Smooth muscle cell (in vitro differentiated cells): Measurements from ENCODE around the gene SPNS1. TPM values are rescaled to one million over a fixed set of nuclear protein-coding genes. Genes with fewer than 3 reads are reported as not detected.

ENCODE experiments used
- DNase-seq: peaks from one replicate; lab custom pipeline; 2025; ENCODE audit not compliant: unreplicated experiment; lab: John Stamatoyannopoulos, UW
- H2AFZ ChIP-seq: fragments of 200-600 bp; sonication (generic); 2 replicates; pipeline ENCODE4 v1.6.0; 2016; ENCODE audit warnings: antibody characterized with exemption, low read depth, mild to moderate bottlenecking
- H3F3A ChIP-seq: fragments of 200-600 bp; sonication (generic); 2 replicates; pipeline ENCODE4 v1.6.0; 2017; ENCODE audit warnings: antibody characterized with exemption, low read depth
- H3K27ac ChIP-seq: fragments of 200-600 bp; sonication (generic); 2 replicates; pipeline ENCODE4 v1.5.1; 2016; ENCODE audit warnings: low read depth, mild to moderate bottlenecking
- H3K27me3 ChIP-seq: fragments of 200-600 bp; sonication (generic); 2 replicates; pipeline ENCODE4 v1.6.1; 2016; ENCODE audit warnings: low read depth, mild to moderate bottlenecking
- H3K36me3 ChIP-seq: fragments of 200-600 bp; sonication (generic); 2 replicates; pipeline ENCODE4 v1.5.1; 2016; ENCODE audit warnings: low read depth
- H3K4me1 ChIP-seq: fragments of 200-600 bp; sonication (generic); 2 replicates; pipeline ENCODE4 v1.5.1; 2016; ENCODE audit warnings: low read depth
- H3K4me2 ChIP-seq: fragments of 200-600 bp; sonication (generic); 2 replicates; pipeline ENCODE4 v1.6.0; 2016; ENCODE audit warnings: mild to moderate bottlenecking
- H3K4me3 ChIP-seq: fragments of 200-600 bp; sonication (generic); 2 replicates; pipeline ENCODE4 v1.5.1; 2016; ENCODE audit warnings: mild to moderate bottlenecking
- H3K79me2 ChIP-seq: fragments of 200-600 bp; sonication (generic); 2 replicates; pipeline ENCODE4 v1.6.0; 2016; ENCODE audit warnings: low read depth, mild to moderate bottlenecking
- H3K9ac ChIP-seq: fragments of 200-600 bp; sonication (generic); 2 replicates; pipeline ENCODE4 v1.6.0; 2016; ENCODE audit warnings: low read depth
- H3K9me3 ChIP-seq: fragments of 200-600 bp; sonication (generic); replicated peaks from 2 replicates; pipeline ENCODE4 v1.5.1; 2016; ENCODE audit warnings: low read depth
- H4K20me1 ChIP-seq: fragments of 200-600 bp; sonication (generic); 2 replicates; pipeline ENCODE4 v1.6.0; 2016; ENCODE audit warnings: low read depth
- CTCF ChIP-seq: fragments of 200-600 bp; sonication (generic); IDR thresholded peaks from 2 replicates; pipeline ENCODE4 v1.5.1; 2017; ENCODE audit warnings: borderline replicate concordance, mild to moderate bottlenecking, antibody characterized with exemption; ENCODE audit not compliant: insufficient read depth, poor library complexity, severe bottlenecking
- WGBS: methylation state at CpG from one replicate; pipeline ENCODE4 v1.1.7; 2016; ENCODE audit warnings: low lambda C conversion rate; 5-methylcytosine and 5-hydroxymethylcytosine counted together
- polyA plus RNA-seq: library from polyadenylated mRNA; unstranded; fragments of >200 nt; fragmentation: Nextera tagmentation; extraction: Ambion mirVana; gene quantifications from 2 replicates; pipeline ENCODE4 v1.2.1, GENCODE V29; 2016
- total RNA-seq: library from RNA; depleted of rRNA; stranded (reverse); fragments of >200 nt; gene quantifications from 2 replicates; pipeline ENCODE4 v1.2.3, GENCODE V29; 2014

The SPNS1 gene
- total and polyA plus RNA-seq, 2 experiments from 2014 or later, result 28.6 to 109 TPM

GRCh38 chr16:28951410-28951943 is 23.1 kb upstream of the SPNS1 start:
- no peaks in the 10 kb centered on the region for H3F3A ChIP-seq
- 3% methylated on average over 17 of the region's 17 CpGs for WGBS
- DNase-seq, result no peak
- H3K9ac ChIP-seq, result peak overlapping the region; percentile 82
- no peaks in the 10 kb centered on the region for H3K27me3 ChIP-seq
- no peaks in the 10 kb centered on the region for H4K20me1 ChIP-seq
- H3K4me2 ChIP-seq, result peak overlapping the region; percentile 90
- H3K27ac ChIP-seq, result peak overlapping the region; percentile 7
- no peaks in the 10 kb centered on the region for H3K9me3 ChIP-seq
- H2AFZ ChIP-seq, result peak overlapping the region; percentile 96
- peaks cover 17% of the 10 kb centered on the region for H3K79me2 ChIP-seq
- H3K4me1 ChIP-seq, result no peaks in the 10 kb centered on the region
- no peaks in the 10 kb centered on the region for H3K36me3 ChIP-seq
- TF ChIP-seq CTCF, result no peak
- peak overlapping the region; percentile 93 for H3K4me3 ChIP-seq

- H4K20me1 ChIP-seq, result no peaks in the 10 kb centered on the region
- no peaks in the 10 kb centered on the region for H3F3A ChIP-seq
- no peak overlapping the region for H2AFZ ChIP-seq
- no peak overlapping the region for H3K27ac ChIP-seq
- no peak for DNase-seq
- H3K9ac ChIP-seq, result no peak overlapping the region
- 98% methylated on average over 9 of the region's 9 CpGs for WGBS
- TF ChIP-seq CTCF, result no peak
- H3K4me3 ChIP-seq, result no peak overlapping the region
- no peaks in the 10 kb centered on the region for H3K9me3 ChIP-seq
- no peaks in the 10 kb centered on the region for H3K4me1 ChIP-seq
- H3K36me3 ChIP-seq, result peaks cover 4% of the 10 kb centered on the region
- peaks cover 4% of the 10 kb centered on the region for H3K79me2 ChIP-seq
- no peaks in the 10 kb centered on the region for H3K27me3 ChIP-seq
- no peak overlapping the region for H3K4me2 ChIP-seq
Observed at GRCh38 chr16:28958216-28958615, 16.4 kb upstream of the SPNS1 start.

GRCh38 chr16:28958836-28959235 is 15.7 kb upstream of the SPNS1 start:
- no peak overlapping the region for H3K27ac ChIP-seq
- no peaks in the 10 kb centered on the region for H3K27me3 ChIP-seq
- H3K79me2 ChIP-seq, result peaks cover 3% of the 10 kb centered on the region
- WGBS, result 94% methylated on average over 6 of the region's 6 CpGs
- no peaks in the 10 kb centered on the region for H3F3A ChIP-seq
- H3K4me3 ChIP-seq, result no peak overlapping the region
- H3K36me3 ChIP-seq, result peaks cover 4% of the 10 kb centered on the region
- H2AFZ ChIP-seq, result no peak overlapping the region
- no peaks in the 10 kb centered on the region for H3K4me1 ChIP-seq
- TF ChIP-seq CTCF, result no peak
- H3K9ac ChIP-seq, result no peak overlapping the region
- H3K9me3 ChIP-seq, result no peaks in the 10 kb centered on the region
- no peak overlapping the region for H3K4me2 ChIP-seq
- DNase-seq, result no peak
- no peaks in the 10 kb centered on the region for H4K20me1 ChIP-seq

- no peaks in the 10 kb centered on the region for H3K27me3 ChIP-seq
- no peak overlapping the region for H3K4me3 ChIP-seq
- WGBS, result 95% methylated on average over 3 of the region's 3 CpGs
- H3K4me1 ChIP-seq, result no peaks in the 10 kb centered on the region
- TF ChIP-seq CTCF, result no peak
- H3K36me3 ChIP-seq, result peaks cover 4% of the 10 kb centered on the region
- no peak overlapping the region for H3K4me2 ChIP-seq
- H2AFZ ChIP-seq, result no peak overlapping the region
- H4K20me1 ChIP-seq, result no peaks in the 10 kb centered on the region
- H3F3A ChIP-seq, result no peaks in the 10 kb centered on the region
- no peaks in the 10 kb centered on the region for H3K79me2 ChIP-seq
- H3K9ac ChIP-seq, result no peak overlapping the region
- H3K9me3 ChIP-seq, result no peaks in the 10 kb centered on the region
- no peak for DNase-seq
- H3K27ac ChIP-seq, result no peak overlapping the region
Observed at GRCh38 chr16:28964072-28964471, 10.5 kb upstream of the SPNS1 start.
